OCI-LY7 (cell line): ENCODE measurements around the gene GOSR2. TPM values are rescaled to one million over a fixed set of nuclear protein-coding genes. Genes with fewer than 3 reads are reported as not detected.

ENCODE experiments used
- BruUV-seq: library from RNA; stranded (reverse); fragments of 400-500 nt; replicated peaks from 2 replicates; lab custom pipeline; 2021; lab: Mats Ljungman, UMichigan
- CTCF ChIA-PET: fragments of 300-600 bp; sonication (Branson Sonifier 250); formaldehyde crosslinking; loops from one replicate; lab custom pipeline; 2022; ENCODE audit warnings: antibody characterized with exemption; ENCODE audit not compliant: unreplicated experiment; lab: Charles Lee
- POLR2A ChIA-PET: fragments of 300-600 bp; sonication (Branson Sonifier 250); formaldehyde crosslinking; loops from one replicate; lab custom pipeline; 2022; ENCODE audit warnings: antibody characterized with exemption; lab: Charles Lee
- DNase-seq: peaks from one replicate; pipeline ENCODE4 v3.0.0-alpha.2; 2015; ENCODE audit warnings: low spot score
- H2AFZ ChIP-seq: fragments of 200-600 bp; sonication (generic), shearing (Covaris generic); 2 replicates; pipeline ENCODE4 v1.6.1; 2014; ENCODE audit warnings: mild to moderate bottlenecking, antibody characterized with exemption, low read length, moderate library complexity
- H3K27ac ChIP-seq: fragments of 200-600 bp; sonication (generic); 2 replicates; pipeline ENCODE4 v1.5.1; 2014; ENCODE audit warnings: mixed run types, low read depth, mild to moderate bottlenecking, moderate library complexity, low read length, inconsistent platforms; ENCODE audit not compliant: poor library complexity, severe bottlenecking
- H3K36me3 ChIP-seq: fragments of 200-600 bp; sonication (generic); 2 replicates; pipeline ENCODE4 v1.6.1; 2014; ENCODE audit warnings: mild to moderate bottlenecking, antibody characterized with exemption, low read length, moderate library complexity, mixed read lengths; ENCODE audit not compliant: insufficient read depth
- H3K4me1 ChIP-seq: fragments of 200-600 bp; sonication (generic); 2 replicates; pipeline ENCODE4 v1.5.1; 2014; ENCODE audit warnings: mild to moderate bottlenecking, low read length; ENCODE audit not compliant: insufficient read depth, poor library complexity, severe bottlenecking
- H3K4me2 ChIP-seq: fragments of 200-600 bp; sonication (generic); 2 replicates; pipeline ENCODE4 v1.6.1; 2014; ENCODE audit warnings: mild to moderate bottlenecking, low read length
- H3K4me3 ChIP-seq: fragments of 200-600 bp; sonication (generic); 2 replicates; pipeline ENCODE4 v1.5.1; 2014; ENCODE audit warnings: mild to moderate bottlenecking, low read depth, low read length; ENCODE audit not compliant: poor library complexity, severe bottlenecking
- H3K79me2 ChIP-seq: fragments of 200-600 bp; sonication (generic); 2 replicates; pipeline ENCODE4 v1.6.1; 2016; ENCODE audit warnings: low read depth, mild to moderate bottlenecking, low read length, moderate library complexity, mixed read lengths; ENCODE audit not compliant: insufficient read depth
- H3K9me2 ChIP-seq: fragments of 200-600 bp; sonication (generic); 2 replicates; pipeline ENCODE4 v1.6.1; 2016; ENCODE audit warnings: mild to moderate bottlenecking, low read length, mixed read lengths; ENCODE audit not compliant: insufficient read depth
- H3K9me3 ChIP-seq: fragments of 200-600 bp; sonication (generic); 2 replicates; pipeline ENCODE4 v1.6.1; 2014; ENCODE audit warnings: mild to moderate bottlenecking, mixed run types, low read length, mixed read lengths
- H4K20me1 ChIP-seq: fragments of 200-600 bp; sonication (generic); 2 replicates; pipeline ENCODE4 v1.6.1; 2014; ENCODE audit warnings: mild to moderate bottlenecking, antibody characterized with exemption, low read length, moderate library complexity, mixed read lengths; ENCODE audit not compliant: insufficient read depth
- CTCF ChIP-seq: fragments of 200-600 bp; sonication (generic); conservative IDR thresholded peaks from 2 replicates; pipeline ENCODE4 v1.5.1; 2014; ENCODE audit warnings: mild to moderate bottlenecking, antibody characterized with exemption, low read length, moderate library complexity, mixed read lengths
- EZH2phosphoT487 ChIP-seq: fragments of 200-600 bp; sonication (generic); IDR thresholded peaks from 2 replicates; pipeline ENCODE4 v1.6.1; 2018; ENCODE audit warnings: low read depth, borderline replicate concordance, mild to moderate bottlenecking, mixed run types, antibody characterized with exemption, low read length, moderate library complexity, mixed read lengths
- intact Hi-C: fragments of 100-400 bp; cut with micrococcal nuclease; formaldehyde crosslinking; loops from one replicate; pipeline ENCODE4 v1.10.0; 2022; ENCODE audit not compliant: unreplicated experiment
- total RNA-seq, 2 experiments: library from RNA; depleted of rRNA in 1 of 2; stranded (reverse); fragments of >200 nt in 1 of 2; shearing (Covaris generic) in 1 of 2; gene quantifications; 2 replicates each; pipeline ENCODE4 v1.2.3, GENCODE V29; 2014 to 2022

Gene GOSR2
- total RNA-seq, 2 experiments from 2014 or later, result 46.5 to 62.8 TPM

DNA sequence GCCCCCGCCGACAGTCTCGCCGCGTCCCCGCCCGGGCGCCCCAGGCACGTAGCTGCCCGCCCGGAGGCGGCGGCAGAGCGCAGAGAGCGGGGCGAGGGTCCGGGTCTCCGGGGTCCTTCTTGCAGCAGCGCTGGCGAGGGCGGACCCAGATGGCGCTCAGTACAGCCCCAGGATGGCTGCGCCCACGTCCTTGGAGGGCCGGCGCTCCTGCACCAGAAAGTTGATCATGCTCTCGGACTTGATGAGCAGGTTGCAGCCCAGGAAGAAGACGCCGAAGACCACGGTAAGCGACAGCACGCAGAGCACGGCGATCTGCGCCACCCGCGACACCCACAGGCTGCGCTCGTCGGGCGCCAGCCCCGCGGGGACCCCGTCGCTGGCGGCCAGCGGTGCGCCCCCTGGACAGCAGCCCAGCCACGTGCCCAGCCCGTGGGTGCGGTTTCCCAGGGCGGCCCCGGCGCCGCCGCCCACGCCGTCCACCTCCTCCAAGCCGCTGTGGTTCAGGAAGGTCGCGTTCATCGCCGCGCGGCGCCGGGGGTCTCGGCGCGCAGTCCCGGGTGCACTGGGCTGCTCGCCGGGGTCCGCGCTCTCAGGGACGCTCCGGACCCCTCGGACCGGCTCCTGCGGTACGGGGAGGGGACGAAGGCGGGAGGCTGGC is 55.7 kb downstream of the GOSR2 start:
- H3K79me2 ChIP-seq, result no peaks in the 10 kb centered on the region
- H3K4me3 ChIP-seq, result peak overlapping the region; percentile 70
- TF ChIP-seq CTCF (peak; percentile 14; the same call in 1 of the 2 replicates), EZH2phosphoT487 (no peak)
- intact Hi-C loops, result no loop called here
- peak; percentile 45 for DNase-seq
- H3K9me2 ChIP-seq, result no peaks in the 10 kb centered on the region
- H3K4me1 ChIP-seq, result peaks cover 46% of the 10 kb centered on the region
- no peaks in the 10 kb centered on the region for H3K9me3 ChIP-seq
- ChIA-PET CTCF (no interaction called here), POLR2A (interaction anchor here (0.6 kb wide), 1 partner anchor 14 kb away, joined by 3 read pairs; no protein-coding TSS in a partner anchor)
- no peaks in the 10 kb centered on the region for H4K20me1 ChIP-seq
- BruUV-seq, result no TSS peak
- no peaks in the 10 kb centered on the region for H3K36me3 ChIP-seq
- peak overlapping the region; percentile 68 for H3K4me2 ChIP-seq
- peak overlapping the region; percentile 19 for H3K27ac ChIP-seq
- peak overlapping the region; percentile 36; the same call in 1 of the 2 replicates for H2AFZ ChIP-seq

DNA sequence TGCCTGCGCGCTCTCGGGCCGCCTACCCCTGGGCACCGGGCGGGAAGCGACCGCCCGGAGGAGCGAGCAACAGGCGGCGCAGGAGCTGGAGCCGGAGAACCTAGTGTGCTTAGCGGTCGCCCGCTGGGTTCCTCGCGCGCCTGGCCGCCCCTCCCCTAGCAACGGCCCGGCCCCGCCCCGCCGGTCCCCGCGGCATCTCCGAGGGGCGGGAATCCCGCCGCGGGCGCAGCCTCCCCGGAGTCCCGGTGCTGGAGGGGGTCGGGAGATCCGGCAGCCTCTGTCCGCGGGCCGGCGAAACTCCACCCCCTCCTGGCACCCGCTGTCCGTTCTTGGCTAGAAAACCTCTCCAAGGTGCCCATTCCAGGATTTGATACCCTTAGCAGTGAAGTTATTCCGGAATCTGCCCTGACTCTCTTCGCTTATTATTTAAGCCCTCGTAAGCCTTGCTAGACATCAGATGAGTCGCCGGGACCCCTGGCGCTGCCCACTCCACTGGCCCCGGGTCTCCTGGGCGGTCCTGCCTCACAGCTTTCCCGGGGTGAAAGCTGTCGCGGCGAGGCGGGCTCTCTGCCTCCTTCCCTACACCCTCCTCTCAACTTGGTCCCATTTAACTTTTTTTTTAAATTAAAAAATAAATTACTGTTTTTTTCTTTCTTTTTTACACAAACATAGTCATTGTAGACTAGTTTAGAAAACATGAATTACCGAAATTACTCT is 56.3 kb downstream of the GOSR2 start, which contains the start of gene RPRML:
Gene RPRML (minus strand): TSS at position 107 of the 717 bp plus-strand sequence. CDS start 246 bp downstream, outside the sequence.
- CTCF ChIA-PET, result no interaction called here

More for the DNA sequence above, 56.3 kb downstream of the GOSR2 start, which contains the start of gene RPRML:
- Histone ChIP-seq H3K4me2 (peak within 1 kb of the TSS; percentile 68), H3K36me3 (no peaks in the 10 kb centered on the region), H3K9me3 (no peaks in the 10 kb centered on the region), H4K20me1 (no peaks in the 10 kb centered on the region), H3K4me3 (peak within 1 kb of the TSS; percentile 70), H3K4me1 (peaks cover 46% of the 10 kb centered on the region), H3K9me2 (no peaks in the 10 kb centered on the region), H3K79me2 (no peaks in the 10 kb centered on the region), H3K27ac (peak within 1 kb of the TSS; percentile 19), H2AFZ (peak within 1 kb of the TSS; percentile 36; the same call in 1 of the 2 replicates)
- peak; percentile 73 for DNase-seq
- no peak for TF ChIP-seq CTCF
- no peak for TF ChIP-seq EZH2phosphoT487
- POLR2A ChIA-PET, result no interaction called here
- intact Hi-C loops, result no loop called here
- no TSS peak for BruUV-seq
